Measurements from ENCODE around the gene ARF1.
A peak's percentile ranks its signal among the peaks of the same experiment; 100 is the strongest.

The ARF1 gene

GRCh38 chr1:228088586-228089498 lies 6.3 kb downstream of the ARF1 start:
- H3K27ac ChIP-seq, result peak overlapping the region; percentile 69
- DNase-seq (ENCODE audit: low spot score), result no peak
- POLR2A ChIA-PET (ENCODE audit: low non-redundant PET), result no interaction called here
- CTCF ChIA-PET, result no interaction called here
- TF ChIP-seq, protein P1, sequence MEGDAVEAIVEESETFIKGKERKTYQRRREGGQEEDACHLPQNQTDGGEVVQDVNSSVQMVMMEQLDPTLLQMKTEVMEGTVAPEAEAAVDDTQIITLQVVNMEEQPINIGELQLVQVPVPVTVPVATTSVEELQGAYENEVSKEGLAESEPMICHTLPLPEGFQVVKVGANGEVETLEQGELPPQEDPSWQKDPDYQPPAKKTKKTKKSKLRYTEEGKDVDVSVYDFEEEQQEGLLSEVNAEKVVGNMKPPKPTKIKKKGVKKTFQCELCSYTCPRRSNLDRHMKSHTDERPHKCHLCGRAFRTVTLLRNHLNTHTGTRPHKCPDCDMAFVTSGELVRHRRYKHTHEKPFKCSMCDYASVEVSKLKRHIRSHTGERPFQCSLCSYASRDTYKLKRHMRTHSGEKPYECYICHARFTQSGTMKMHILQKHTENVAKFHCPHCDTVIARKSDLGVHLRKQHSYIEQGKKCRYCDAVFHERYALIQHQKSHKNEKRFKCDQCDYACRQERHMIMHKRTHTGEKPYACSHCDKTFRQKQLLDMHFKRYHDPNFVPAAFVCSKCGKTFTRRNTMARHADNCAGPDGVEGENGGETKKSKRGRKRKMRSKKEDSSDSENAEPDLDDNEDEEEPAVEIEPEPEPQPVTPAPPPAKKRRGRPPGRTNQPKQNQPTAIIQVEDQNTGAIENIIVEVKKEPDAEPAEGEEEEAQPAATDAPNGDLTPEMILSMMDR (conservative IDR thresholded peaks at IDR 0.05; ENCODE audit: low read depth), result no peak

GRCh38 chr1:228089519-228090380 lies 7.2 kb downstream of the ARF1 start:
- DNase-seq (ENCODE audit: low spot score), result no peak
- POLR2A ChIA-PET (ENCODE audit: low non-redundant PET), result no interaction called here
- TF ChIP-seq, protein P1 (conservative IDR thresholded peaks at IDR 0.05; ENCODE audit: low read depth), result no peak
- peak overlapping the region; percentile 69 for H3K27ac ChIP-seq
- CTCF ChIA-PET, result no interaction called here

DNA sequence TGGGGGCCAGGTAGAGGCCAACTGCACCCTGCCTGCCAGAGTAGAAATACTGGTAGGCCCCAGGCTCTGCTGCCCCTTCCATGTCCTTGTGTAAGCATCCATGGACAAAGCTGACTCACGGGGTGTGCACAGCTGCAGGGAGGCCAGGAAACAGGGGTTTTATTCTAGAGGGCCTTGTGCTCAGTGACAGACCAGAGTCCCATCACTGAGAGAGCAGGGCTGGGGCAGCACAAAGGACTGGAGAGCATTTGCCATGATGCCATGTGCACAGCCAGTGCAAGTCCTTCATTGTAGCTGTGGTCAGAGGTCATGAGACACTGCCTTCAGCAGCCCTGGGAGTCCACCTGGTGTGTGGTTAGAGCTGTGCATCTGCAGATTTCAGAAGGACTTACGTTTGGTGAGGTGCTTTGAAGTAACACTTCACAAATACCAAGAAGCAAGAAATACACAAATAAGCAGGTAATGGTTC lies 8.1 kb downstream of the ARF1 start:
- peak overlapping the region; percentile 69 for H3K27ac ChIP-seq
- ChIA-PET POLR2A (ENCODE audit: low non-redundant PET) (no interaction called here), CTCF (interaction anchor here (0.5 kb wide), 1 partner anchor 70 kb away, joined by 3 read pairs; no protein-coding TSS in a partner anchor)
- no peak for DNase-seq (ENCODE audit: low spot score)
- TF ChIP-seq, protein P1 (conservative IDR thresholded peaks at IDR 0.05; ENCODE audit: low read depth), result no peak

DNA sequence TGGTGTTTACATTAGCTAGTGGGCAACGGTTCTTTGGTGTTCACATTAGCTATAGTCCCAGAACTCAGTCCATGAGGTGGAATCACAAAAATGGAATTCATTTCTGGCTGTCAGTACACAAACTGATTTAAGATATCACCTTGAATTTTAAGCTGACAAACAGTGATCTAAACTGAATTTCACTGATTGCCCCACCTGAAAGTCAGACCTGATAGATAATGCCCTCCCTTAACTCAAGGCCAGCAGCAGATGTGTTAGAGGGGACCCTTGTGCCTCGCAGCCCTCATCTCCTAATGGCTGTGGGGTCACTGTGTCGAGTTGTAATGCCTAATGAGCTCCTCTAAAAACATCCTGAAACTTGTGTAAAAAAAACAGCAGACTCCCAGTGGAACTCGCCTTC lies 8.6 kb downstream of the ARF1 start:
- DNase-seq (ENCODE audit: low spot score), result no peak
- TF ChIP-seq, protein P1 (conservative IDR thresholded peaks at IDR 0.05; ENCODE audit: low read depth), result no peak
- H3K27ac ChIP-seq, result peak overlapping the region; percentile 69; the same call in 1 of the 2 replicates
- CTCF ChIA-PET, result no interaction called here
- POLR2A ChIA-PET (ENCODE audit: low non-redundant PET), result no interaction called here

- ChIA-PET POLR2A (ENCODE audit: low non-redundant PET) (no interaction called here), CTCF (interaction anchor here (0.7 kb wide), 1 partner anchor 596 kb away, joined by 3 read pairs; no protein-coding TSS in a partner anchor)
- peak overlapping the region; percentile 22; the same call in 1 of the 2 replicates for H3K27ac ChIP-seq
- no peak for DNase-seq (ENCODE audit: low spot score)
- TF ChIP-seq, protein P1 (conservative IDR thresholded peaks at IDR 0.05; ENCODE audit: low read depth), result no peak
These were observed 10.0 kb downstream of the ARF1 start for GRCh38 chr1:228092342-228093049.
